AG10803 (cell line): ENCODE results near the gene TAF1L.

Experiments used
- DNase-seq: peaks from one replicate; pipeline ENCODE4 v3.0.0; 2010; ENCODE audit warnings: low read depth
- H3K4me3 ChIP-seq: 2 replicates; pipeline ENCODE4 v1.5.1; 2011; ENCODE audit warnings: mild to moderate bottlenecking, low read length, control low read depth
- TF ChIP-seq, protein P1 (sequence below): conservative IDR thresholded peaks from 2 replicates; pipeline ENCODE4 v1.5.1; 2011; ENCODE audit warnings: mild to moderate bottlenecking, low read length, control low read depth, inconsistent platforms

The TAF1L gene

GRCh38 chr9:32579706-32580331 is 55.6 kb downstream of the TAF1L start:
- peak; percentile 49 for DNase-seq
- TF ChIP-seq, protein P1, sequence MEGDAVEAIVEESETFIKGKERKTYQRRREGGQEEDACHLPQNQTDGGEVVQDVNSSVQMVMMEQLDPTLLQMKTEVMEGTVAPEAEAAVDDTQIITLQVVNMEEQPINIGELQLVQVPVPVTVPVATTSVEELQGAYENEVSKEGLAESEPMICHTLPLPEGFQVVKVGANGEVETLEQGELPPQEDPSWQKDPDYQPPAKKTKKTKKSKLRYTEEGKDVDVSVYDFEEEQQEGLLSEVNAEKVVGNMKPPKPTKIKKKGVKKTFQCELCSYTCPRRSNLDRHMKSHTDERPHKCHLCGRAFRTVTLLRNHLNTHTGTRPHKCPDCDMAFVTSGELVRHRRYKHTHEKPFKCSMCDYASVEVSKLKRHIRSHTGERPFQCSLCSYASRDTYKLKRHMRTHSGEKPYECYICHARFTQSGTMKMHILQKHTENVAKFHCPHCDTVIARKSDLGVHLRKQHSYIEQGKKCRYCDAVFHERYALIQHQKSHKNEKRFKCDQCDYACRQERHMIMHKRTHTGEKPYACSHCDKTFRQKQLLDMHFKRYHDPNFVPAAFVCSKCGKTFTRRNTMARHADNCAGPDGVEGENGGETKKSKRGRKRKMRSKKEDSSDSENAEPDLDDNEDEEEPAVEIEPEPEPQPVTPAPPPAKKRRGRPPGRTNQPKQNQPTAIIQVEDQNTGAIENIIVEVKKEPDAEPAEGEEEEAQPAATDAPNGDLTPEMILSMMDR, result peak; percentile 99
- no peak overlapping the region for H3K4me3 ChIP-seq
